ENCODE data around the gene GPHA2.
A peak's percentile ranks its signal among the peaks of the same experiment; 100 is the strongest.

GPHA2 gene

DNA sequence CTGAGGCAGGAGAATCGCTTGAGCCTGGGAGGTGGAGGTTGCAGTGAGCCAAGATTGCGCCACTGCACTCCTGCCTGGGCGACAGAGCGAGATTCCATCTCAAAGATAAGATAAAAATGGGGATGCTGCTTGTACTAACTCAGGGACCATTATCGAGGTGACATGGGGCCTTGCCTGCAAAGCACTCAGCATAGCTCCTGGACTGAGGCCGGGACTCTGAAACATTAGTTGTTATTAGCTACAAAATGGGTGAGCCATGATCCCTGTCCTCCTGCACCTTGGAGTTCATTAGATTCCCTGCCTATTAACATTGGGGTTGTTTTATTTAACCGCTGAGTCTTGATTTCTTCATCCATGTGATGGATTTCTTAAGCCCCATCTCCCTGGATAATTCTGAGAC lies 6.1 kb downstream of the GPHA2 start:
- no peak for DNase-seq

DNA sequence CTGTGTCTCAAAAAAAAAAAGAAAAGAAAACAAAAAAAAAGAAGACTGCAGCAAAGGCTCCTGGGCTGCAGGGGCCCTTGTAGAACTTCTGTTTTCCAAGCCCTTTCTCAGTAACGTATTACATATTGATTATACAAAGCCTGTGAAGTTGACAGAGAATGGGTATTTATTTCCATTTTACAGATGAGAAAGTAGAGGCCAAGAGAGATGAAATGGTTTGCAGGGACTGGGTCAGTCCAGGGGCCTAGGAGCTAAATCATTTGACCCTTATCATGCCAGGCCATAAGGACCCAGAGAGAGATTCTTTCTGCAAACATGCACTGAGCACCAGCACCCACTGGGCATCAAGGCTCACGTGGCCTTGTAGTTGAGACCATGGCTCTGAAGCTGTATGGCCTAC lies 6.7 kb downstream of the GPHA2 start:
- no peak for DNase-seq

DNA sequence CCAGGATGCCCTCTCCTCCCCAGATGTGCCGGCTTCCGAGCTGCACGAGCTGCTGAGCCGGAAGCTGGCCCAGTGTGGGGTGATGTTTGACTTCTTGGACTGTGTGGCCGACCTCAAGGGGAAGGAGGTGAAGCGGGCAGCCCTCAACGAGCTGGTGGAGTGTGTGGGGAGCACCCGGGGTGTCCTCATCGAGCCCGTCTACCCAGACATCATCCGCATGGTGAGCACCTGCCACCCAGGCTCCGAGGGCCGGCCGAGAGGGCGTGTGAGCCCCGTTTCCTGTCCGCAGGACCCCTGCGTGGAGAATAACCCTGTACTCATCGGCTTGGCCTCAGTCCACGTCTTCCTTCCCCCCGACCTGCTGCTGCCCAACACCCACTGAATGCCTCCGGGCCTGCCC lies 9.0 kb downstream of the GPHA2 start:
- DNase-seq, result no peak

GRCh38 chr11:64925536-64926436 lies 9.9 kb downstream of the GPHA2 start:
- DNase-seq, result no peak

DNA sequence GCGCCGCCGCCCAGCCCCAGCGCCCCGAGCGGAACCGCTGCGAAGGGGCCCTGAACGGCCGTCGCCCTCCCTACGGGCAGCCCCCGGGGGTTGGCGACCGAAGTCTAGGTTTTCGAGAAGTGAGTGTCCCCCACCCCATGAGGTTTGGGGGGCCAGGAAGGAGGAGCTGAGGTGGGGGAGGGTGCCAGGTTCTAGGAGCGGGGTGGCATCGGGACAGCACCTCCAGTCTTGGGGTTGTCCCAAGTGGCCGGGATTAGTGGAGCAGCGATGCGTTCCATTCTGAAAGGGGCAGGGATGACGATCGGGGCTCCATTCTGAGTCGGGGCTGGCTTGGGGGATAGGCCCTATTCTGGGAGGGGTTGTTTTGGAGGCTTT lies 10.8 kb downstream of the GPHA2 start:
- no peak for DNase-seq

- peak; percentile 93 to 99 for DNase-seq
These were observed 11.5 kb downstream of the GPHA2 start, which contains the start of gene PPP2R5B for GRCh38 chr11:64923944-64924909. PPP2R5B (plus strand) TSS chr11:64924689; CDS start chr11:64925735, 1,046 bp downstream.

DNA sequence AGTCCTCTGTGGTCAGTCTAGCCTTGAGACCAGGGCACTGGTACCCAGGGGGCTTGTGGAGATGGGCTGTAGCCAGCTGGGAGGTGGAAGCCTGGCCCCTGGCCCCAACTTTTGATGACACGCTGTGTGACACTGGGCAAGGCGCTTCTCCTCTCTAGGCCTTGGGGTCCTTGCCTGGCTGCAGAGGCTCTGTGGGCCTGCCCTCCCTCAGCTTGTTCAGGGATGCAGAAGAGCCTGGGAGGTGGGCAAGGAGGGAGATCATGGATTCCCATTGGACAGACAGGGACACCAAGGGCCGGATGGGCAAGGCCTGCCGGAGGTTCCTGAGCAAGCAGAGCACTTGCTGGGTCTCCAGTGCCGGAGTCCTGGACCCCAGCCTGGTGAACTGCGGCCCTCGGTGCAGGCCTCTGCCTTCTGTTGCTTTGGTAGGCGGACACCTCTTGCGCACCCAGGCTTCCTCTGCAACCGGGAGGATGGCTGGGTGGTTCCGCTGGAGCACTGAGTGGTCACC lies 12.5 kb downstream of the GPHA2 start:
- DNase-seq, result no peak

- DNase-seq, result no peak
These were observed 14.3 kb downstream of the GPHA2 start for GRCh38 chr11:64921384-64921783.

DNA sequence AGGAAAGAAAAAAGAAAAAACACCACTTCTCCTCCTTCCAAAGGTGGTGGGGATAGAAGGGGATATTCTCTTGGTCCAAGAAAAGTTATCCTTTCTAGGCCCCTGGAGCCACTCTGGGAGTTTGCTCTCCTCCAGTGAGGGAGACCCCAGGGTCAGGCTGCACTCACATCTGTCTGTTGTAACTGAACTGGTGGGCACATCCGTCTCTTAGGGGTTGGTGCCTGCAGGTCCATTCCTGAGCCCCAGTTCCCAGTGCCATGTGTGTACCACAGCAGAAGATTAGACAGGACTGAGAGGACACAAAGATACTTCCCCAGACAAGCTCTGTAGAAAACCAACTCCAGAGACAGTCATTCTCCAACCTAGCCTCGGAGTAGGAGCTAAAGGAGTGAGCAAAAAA lies 15.6 kb downstream of the GPHA2 start:
- no peak for DNase-seq

DNA sequence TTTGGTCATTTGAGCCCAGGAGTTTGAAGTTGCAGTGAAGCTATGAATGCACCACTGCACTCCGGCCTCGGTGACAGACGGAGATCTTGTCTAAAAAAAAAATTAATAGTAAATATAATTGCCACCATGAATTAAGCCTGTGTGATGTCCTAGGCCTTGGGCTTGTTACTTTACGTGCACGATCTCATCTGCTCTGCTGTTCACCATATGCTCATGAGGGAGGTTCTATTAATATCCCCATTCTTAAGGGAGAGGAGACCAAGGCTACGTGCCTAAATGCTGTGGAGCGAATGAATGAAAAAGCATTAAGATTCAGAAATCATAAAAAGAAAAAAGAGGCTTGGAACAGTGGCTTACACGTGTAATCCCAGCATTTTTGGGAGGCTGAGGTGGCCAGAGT lies 16.1 kb downstream of the GPHA2 start:
- DNase-seq, result peak in 1 of 2 donors; percentile 16

DNA sequence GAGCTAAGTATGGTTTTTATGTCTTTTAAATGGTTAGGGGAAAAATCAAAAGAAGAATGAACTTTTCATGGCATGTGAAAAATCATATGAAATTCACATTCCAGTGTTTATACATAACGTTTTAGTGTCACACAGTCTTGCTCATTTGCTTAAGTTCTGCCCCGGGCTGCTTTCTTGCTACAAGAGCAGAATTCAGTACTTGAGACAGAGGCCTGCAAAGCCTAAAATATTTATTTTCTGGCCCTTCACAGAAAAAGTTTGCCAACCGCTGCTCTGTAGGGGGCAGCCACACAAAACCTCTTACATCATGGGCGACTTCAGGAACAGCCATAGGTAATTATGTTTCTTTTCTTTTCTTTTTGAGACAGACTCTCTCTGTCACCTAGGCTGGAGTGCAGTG lies 17.7 kb downstream of the GPHA2 start:
- peak; percentile 5 to 18 for DNase-seq

- no peak for DNase-seq
These were observed 18.1 kb downstream of the GPHA2 start for GRCh38 chr11:64917663-64917995.

- peak; percentile 99 to 100 for DNase-seq
These were observed 18.7 kb downstream of the GPHA2 start, which contains the start of gene ATG2A for GRCh38 chr11:64916775-64917662. ATG2A (minus strand) TSS chr11:64917209; CDS start chr11:64917135, 74 bp downstream.

DNA sequence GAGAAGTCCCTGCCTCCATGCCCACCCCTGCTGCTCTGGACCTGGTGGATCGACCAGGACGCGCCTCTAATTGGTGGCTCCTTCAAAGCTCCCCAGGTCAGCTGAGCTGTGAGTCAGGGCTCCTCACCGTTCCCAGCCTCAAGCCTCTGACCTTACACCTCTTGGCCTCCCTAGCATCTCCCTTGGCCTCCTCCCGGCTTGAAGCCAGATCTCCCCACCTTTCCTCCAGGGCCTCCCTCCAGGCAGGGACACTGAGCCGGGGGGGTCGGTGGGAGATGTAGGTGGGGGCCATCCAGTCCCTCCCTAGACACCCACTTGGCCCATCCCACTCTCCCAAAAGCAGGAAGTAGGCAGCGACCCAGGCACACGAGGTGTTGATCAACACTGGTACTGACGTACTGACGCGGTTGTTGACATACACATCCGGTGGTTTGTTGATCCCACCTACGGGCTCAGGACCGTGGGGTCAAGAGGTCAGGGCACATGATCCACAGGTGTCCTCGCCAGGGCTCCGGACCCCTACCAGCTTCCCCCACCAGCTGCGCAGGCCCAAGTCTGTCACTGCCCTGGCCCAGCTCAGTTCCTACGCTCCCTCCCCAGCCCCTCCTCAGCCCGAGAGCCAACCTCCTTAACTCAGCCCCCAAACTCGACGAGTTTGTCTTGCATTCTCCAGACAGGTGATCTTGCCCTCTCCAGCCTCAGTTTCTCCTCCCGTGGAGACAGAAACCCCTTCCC lies 19.5 kb downstream of the GPHA2 start:
- DNase-seq, result no peak

- DNase-seq, result no peak
These were observed 20.3 kb downstream of the GPHA2 start for GRCh38 chr11:64915376-64915887.

DNA sequence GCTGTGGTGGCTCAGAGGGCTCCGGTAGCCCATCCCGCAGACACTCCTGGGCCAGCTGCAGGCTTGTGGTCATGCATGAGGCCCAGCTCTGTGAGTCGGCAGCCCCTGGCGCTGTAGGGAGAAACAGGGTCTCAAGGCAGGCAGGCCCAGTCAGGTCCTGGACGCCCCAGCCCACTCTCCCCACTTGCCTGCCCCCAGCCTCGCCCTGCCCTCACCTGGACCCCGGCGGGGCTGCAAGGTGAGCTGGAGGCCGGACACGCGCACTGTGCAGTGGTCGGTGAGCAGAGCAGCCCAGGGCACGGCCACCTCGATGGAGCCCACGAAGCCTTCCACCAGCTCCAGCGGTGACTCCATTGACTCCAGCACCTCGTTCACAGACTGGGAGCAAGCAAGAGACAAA lies 21.6 kb downstream of the GPHA2 start:
- DNase-seq, result no peak

GRCh38 chr11:64913171-64913727 lies 22.4 kb downstream of the GPHA2 start:
- DNase-seq, result no peak

DNA sequence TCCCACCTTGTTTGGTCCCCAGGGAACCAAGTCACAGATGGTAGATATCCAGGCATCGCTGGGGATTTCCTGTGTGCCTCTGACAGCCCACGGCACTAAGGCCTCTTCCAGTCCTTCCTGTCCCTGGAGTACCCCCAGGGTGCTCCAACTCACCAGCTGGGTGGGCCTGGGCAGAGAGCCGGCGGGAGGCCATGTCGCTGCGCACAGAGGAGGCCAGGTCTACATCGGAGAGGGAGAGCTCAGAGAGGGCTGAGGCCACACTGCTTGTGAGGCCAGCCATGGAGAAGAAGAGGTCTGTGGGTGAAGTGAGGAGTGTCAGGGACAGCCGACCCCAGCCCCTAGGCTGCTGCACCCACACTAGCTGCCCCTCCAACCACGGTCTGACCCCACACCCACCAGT lies 24.0 kb downstream of the GPHA2 start:
- DNase-seq, result no peak

DNA sequence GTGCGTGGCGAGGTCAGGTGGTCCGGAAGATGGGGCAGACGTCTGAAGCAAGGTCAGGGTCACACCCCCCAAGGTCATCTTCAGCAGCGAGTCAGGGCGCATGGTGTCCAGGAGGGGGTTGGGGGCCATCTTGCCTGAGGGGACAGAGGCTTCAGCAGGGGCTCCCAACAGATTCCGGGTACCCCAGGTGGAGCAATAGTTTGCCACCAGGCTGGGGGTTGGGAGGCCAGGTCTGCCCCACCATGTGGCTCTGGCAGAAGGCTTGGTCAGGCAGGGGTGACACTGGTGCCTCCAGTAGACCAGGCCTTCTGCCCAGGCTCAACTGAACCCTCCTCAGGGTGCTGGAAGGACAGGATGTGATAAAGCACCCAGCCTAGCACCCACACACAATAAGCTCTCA lies 24.6 kb downstream of the GPHA2 start:
- no peak for DNase-seq

DNA sequence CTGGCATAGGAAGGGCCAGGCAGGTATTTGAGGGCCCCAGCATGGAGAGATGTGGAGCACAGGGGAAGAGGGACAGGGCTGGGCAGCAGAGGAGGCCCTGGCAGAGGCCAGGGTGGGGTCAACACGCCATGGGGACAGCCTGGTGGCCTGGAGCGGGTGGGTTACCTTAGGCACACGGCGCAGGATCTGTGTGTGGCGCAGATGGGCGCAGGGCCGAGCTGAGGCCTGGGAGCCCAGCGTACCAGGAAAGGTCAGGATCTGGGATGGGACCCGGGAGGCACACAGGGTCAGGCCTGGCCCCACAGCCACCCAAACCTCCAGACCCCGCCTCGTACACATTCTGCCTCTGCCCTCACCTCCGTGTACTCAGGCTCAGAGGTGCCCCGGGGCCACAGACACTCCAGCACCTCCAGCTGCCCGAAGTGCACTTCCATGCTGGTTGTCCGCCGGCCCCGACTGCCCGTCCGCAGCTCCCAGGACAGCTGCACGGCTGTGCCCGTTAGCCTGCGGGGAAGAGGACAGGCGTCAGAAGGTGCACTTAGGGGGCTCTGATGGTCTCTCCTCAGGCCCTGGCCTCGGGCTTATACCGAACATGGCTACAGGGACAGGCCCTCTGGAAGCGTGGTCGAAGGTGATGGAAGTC lies 25.1 kb downstream of the GPHA2 start:
- no peak for DNase-seq

Measured in hippocampal formation (tissue), 2 donors.